HG02840 (cell line): ENCODE data around the gene ANAPC13.
A peak's percentile ranks its signal among the peaks of the same experiment; 100 is the strongest.

Experiments used
- ATAC-seq: cut with Tn5 transposase; IDR thresholded peaks from one replicate; pipeline ENCODE4 v1.9.1; 2021; ENCODE audit warnings: mild to moderate bottlenecking, moderate library complexity, moderate number of reproducible peaks; ENCODE audit not compliant: unreplicated experiment, low FRiP score

The ANAPC13 gene

GRCh38 chr3:134457376-134458074 is 28.3 kb downstream of the ANAPC13 start:
- no peak for ATAC-seq

- ATAC-seq = no peak
Measured at GRCh38 chr3:134453631-134454030, 32.2 kb downstream of the ANAPC13 start.

GRCh38 chr3:134449951-134450350 is 35.8 kb downstream of the ANAPC13 start:
- ATAC-seq = no peak

GRCh38 chr3:134449277-134449676 is 36.5 kb downstream of the ANAPC13 start:
- ATAC-seq = no peak

- ATAC-seq = no peak
Measured at GRCh38 chr3:134448664-134449063, 37.1 kb downstream of the ANAPC13 start.

GRCh38 chr3:134447351-134447750 is 38.4 kb downstream of the ANAPC13 start:
- ATAC-seq = no peak

- no peak for ATAC-seq
Measured at GRCh38 chr3:134446800-134447199, 39.0 kb downstream of the ANAPC13 start.

- no peak for ATAC-seq
Measured at GRCh38 chr3:134445636-134446035, 40.1 kb downstream of the ANAPC13 start.

- no peak for ATAC-seq
Measured at GRCh38 chr3:134445095-134445494, 40.7 kb downstream of the ANAPC13 start.

- ATAC-seq = no peak
Measured at GRCh38 chr3:134441821-134442220, 44.0 kb downstream of the ANAPC13 start.

- no peak for ATAC-seq
Measured at GRCh38 chr3:134441321-134441720, 44.5 kb downstream of the ANAPC13 start.

- no peak for ATAC-seq
Measured at GRCh38 chr3:134437211-134437752, 48.5 kb downstream of the ANAPC13 start.

GRCh38 chr3:134432236-134432635 is 53.5 kb downstream of the ANAPC13 start:
- no peak for ATAC-seq

- peak; percentile 58 for ATAC-seq
Measured at GRCh38 chr3:134430950-134431445, 54.8 kb downstream of the ANAPC13 start.

GRCh38 chr3:134430174-134430573 is 55.6 kb downstream of the ANAPC13 start:
- no peak for ATAC-seq

- no peak for ATAC-seq
Measured at GRCh38 chr3:134428401-134428800, 57.4 kb downstream of the ANAPC13 start.
